GM19395 (cell line): Measurements from ENCODE around the gene ACOX1.

Experiments
- ATAC-seq: cut with Tn5 transposase; IDR thresholded peaks from one replicate; pipeline ENCODE4 v1.9.1; 2021; ENCODE audit warnings: mild to moderate bottlenecking, moderate library complexity; ENCODE audit not compliant: unreplicated experiment

Gene ACOX1

GRCh38 chr17:76008630-76009425 lies 29.9 kb upstream of the ACOX1 start:
- no peak for ATAC-seq

- no peak for ATAC-seq
Observed at GRCh38 chr17:76008208-76008607, 29.2 kb upstream of the ACOX1 start.

GRCh38 chr17:76007850-76008165 lies 28.8 kb upstream of the ACOX1 start:
- ATAC-seq = no peak

- ATAC-seq = no peak
Observed at GRCh38 chr17:76007131-76007849, 28.3 kb upstream of the ACOX1 start.

GRCh38 chr17:76005263-76006149 lies 26.5 kb upstream of the ACOX1 start:
- no peak for ATAC-seq

GRCh38 chr17:76004750-76005262 lies 25.8 kb upstream of the ACOX1 start:
- no peak for ATAC-seq

GRCh38 chr17:76003915-76004314 lies 24.9 kb upstream of the ACOX1 start:
- ATAC-seq = no peak

- no peak for ATAC-seq
Observed at GRCh38 chr17:76002100-76002499, 23.1 kb upstream of the ACOX1 start.

GRCh38 chr17:76000755-76001521 lies 22.0 kb upstream of the ACOX1 start, which contains the start of gene CDK3:
Gene CDK3, plus strand, starts transcription at chr17:76000855. Its CDS starts 571 bp downstream, at chr17:76001426.
- no peak for ATAC-seq

- no peak for ATAC-seq
Observed at GRCh38 chr17:76000016-76000754, 21.2 kb upstream of the ACOX1 start.

GRCh38 chr17:75998327-75998795 lies 19.4 kb upstream of the ACOX1 start:
- ATAC-seq = no peak

GRCh38 chr17:75996665-75997590 lies 18.0 kb upstream of the ACOX1 start:
- no peak for ATAC-seq

GRCh38 chr17:75995385-75995925 lies 16.5 kb upstream of the ACOX1 start:
- ATAC-seq = no peak

GRCh38 chr17:75994802-75995370 lies 15.9 kb upstream of the ACOX1 start:
- no peak for ATAC-seq

GRCh38 chr17:75991396-75991795 lies 12.4 kb upstream of the ACOX1 start:
- no peak for ATAC-seq

GRCh38 chr17:75987041-75987440 lies 8.1 kb upstream of the ACOX1 start:
- ATAC-seq = no peak

GRCh38 chr17:75985986-75986385 lies 7.0 kb upstream of the ACOX1 start:
- no peak for ATAC-seq
